PFSK-1 (cell line): Measurements from ENCODE around the gene ASCL2.

Experiments used
- FOXP2 ChIP-seq: optimal IDR thresholded peaks from 2 replicates; pipeline ENCODE3; 2011; ENCODE audit warnings: borderline replicate concordance, control low read depth, inconsistent platforms; ENCODE audit not compliant: insufficient read depth; ENCODE audit errors: extremely low read length, extremely low read depth
- POLR2AphosphoS5 ChIP-seq: IDR thresholded peaks from 2 replicates; pipeline ENCODE4 v1.6.1; 2012; ENCODE audit warnings: low read depth, mild to moderate bottlenecking, control low read depth, low read length, moderate library complexity
- SIN3A ChIP-seq: IDR thresholded peaks from 2 replicates; pipeline ENCODE4 v1.6.1; 2012; ENCODE audit warnings: mild to moderate bottlenecking, low read length, moderate library complexity, borderline replicate concordance; ENCODE audit not compliant: insufficient read depth
- TAF1 ChIP-seq: IDR thresholded peaks from 2 replicates; pipeline ENCODE4 v1.6.1; 2012; ENCODE audit warnings: low read length, control low read depth, borderline replicate concordance; ENCODE audit not compliant: insufficient read depth
- TF ChIP-seq, protein P1 (sequence below), 2 experiments: IDR thresholded peaks; 2 replicates each; pipeline versions ENCODE4 v1.6.1 to v1.8.0; 2011 to 2012; ENCODE audit warnings: low read depth in 2 of 2, low read length in 2 of 2, control low read depth in 1 of 2, inconsistent platforms in 1 of 2, mild to moderate bottlenecking in 1 of 2, moderate library complexity in 1 of 2; ENCODE audit not compliant: insufficient read depth in 1 of 2

Gene ASCL2

DNA sequence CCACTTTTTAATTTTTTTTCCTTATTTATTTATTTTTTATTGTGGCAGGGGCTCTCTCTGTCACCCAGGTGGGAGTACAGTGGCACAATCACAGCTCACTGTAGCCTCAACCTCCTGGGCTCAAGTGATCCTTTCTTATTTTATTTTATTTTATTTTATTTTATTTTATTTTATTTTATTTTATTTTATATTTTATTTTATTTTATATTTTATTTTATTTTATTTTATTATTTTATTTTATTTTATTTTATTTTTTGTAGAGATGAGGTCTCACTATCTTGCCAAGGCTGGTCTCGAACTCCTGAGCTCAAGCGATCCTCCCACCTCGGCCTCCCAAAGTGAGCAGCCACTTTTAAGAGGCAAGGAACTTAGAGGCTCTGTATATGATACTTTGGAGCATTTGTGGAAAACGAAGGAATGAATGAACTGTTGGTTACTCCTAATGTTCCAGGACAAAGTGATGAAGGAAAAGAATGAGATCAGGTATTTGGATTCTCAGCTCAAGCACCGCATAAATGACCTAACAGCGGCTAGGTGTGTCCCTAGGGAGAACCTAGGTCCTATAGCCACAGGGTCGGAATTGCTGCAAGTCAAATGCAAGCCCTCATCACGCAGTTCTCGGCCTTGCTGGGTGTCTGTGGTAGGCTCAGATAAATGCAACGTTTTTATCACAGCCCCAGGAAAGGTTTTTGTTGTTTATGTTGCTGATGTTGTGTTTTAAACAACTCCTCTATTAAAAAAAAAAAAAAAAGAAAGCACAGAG is 36.5 kb downstream of the ASCL2 start:
- TF ChIP-seq FOXP2 = no peak
- TF ChIP-seq TAF1 = no peak
- no peak for TF ChIP-seq SIN3A
- TF ChIP-seq, protein P1, sequence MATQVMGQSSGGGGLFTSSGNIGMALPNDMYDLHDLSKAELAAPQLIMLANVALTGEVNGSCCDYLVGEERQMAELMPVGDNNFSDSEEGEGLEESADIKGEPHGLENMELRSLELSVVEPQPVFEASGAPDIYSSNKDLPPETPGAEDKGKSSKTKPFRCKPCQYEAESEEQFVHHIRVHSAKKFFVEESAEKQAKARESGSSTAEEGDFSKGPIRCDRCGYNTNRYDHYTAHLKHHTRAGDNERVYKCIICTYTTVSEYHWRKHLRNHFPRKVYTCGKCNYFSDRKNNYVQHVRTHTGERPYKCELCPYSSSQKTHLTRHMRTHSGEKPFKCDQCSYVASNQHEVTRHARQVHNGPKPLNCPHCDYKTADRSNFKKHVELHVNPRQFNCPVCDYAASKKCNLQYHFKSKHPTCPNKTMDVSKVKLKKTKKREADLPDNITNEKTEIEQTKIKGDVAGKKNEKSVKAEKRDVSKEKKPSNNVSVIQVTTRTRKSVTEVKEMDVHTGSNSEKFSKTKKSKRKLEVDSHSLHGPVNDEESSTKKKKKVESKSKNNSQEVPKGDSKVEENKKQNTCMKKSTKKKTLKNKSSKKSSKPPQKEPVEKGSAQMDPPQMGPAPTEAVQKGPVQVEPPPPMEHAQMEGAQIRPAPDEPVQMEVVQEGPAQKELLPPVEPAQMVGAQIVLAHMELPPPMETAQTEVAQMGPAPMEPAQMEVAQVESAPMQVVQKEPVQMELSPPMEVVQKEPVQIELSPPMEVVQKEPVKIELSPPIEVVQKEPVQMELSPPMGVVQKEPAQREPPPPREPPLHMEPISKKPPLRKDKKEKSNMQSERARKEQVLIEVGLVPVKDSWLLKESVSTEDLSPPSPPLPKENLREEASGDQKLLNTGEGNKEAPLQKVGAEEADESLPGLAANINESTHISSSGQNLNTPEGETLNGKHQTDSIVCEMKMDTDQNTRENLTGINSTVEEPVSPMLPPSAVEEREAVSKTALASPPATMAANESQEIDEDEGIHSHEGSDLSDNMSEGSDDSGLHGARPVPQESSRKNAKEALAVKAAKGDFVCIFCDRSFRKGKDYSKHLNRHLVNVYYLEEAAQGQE (IDR thresholded peaks at IDR 0.05; ENCODE audit: insufficient read depth in 1 of 2, low read depth in 2 of 2, low read length in 2 of 2) = no peak
- TF ChIP-seq POLR2AphosphoS5 = no peak

- TF ChIP-seq FOXP2 (no peak), TAF1 (no peak), POLR2AphosphoS5 (no peak), SIN3A (no peak)
- TF ChIP-seq, protein P1 (IDR thresholded peaks at IDR 0.05; ENCODE audit: insufficient read depth in 1 of 2, low read depth in 2 of 2, low read length in 2 of 2) = no peak
Measured at GRCh38 chr11:2229713-2230297, 40.6 kb downstream of the ASCL2 start.

GRCh38 chr11:2224254-2224653 is 46.1 kb downstream of the ASCL2 start:
- TF ChIP-seq POLR2AphosphoS5 = no peak

DNA sequence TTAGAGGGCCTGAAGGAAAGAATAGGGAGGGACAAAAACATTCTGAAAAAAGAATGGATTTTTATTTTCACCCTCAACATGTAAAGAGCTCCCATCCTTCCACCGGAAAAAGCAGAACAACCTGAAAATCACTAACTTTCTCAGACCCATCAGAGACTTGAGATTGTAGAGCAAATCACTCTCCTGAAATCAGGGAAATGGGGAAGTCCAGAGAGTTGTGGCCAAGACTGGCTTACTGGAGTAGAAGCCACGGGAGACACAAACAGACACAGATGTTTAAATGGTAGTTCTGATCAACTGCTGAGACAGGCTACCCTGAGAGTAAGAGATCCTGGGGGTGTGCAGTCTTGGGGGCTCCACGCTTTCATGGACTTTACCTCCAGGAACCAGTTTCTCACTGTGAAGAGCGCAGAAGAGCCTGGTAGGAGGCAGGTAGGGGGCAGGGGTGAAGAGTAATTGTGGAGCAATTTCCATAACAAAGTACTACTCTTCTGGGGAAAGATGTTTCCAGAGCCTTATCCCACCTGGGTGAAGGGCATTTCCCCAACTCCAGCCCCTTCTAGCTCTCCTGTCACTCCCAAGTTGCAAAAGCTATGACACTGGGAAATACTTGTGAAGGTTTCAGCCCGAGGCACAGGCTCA is 47.1 kb downstream of the ASCL2 start:
- TF ChIP-seq, protein P1 (IDR thresholded peaks at IDR 0.05; ENCODE audit: insufficient read depth in 1 of 2, low read depth in 2 of 2, low read length in 2 of 2) = no peak

GRCh38 chr11:2222451-2222850 is 47.9 kb downstream of the ASCL2 start:
- TF ChIP-seq POLR2AphosphoS5 (no peak), FOXP2 (no peak), SIN3A (no peak), TAF1 (no peak)
- TF ChIP-seq, protein P1 (IDR thresholded peaks at IDR 0.05; ENCODE audit: insufficient read depth in 1 of 2, low read depth in 2 of 2, low read length in 2 of 2) = no peak
